ENCODE results near the gene SNTA1. TPM values are rescaled to one million over a fixed set of nuclear protein-coding genes. Genes with fewer than 3 reads are reported as not detected.

Gene SNTA1
- total and polyA plus RNA-seq, 2 of the 13 experiments (the other 11 are each of a cell fraction or from before 2014, with no cell fraction given), result 16.4 to 18.3 TPM

DNA sequence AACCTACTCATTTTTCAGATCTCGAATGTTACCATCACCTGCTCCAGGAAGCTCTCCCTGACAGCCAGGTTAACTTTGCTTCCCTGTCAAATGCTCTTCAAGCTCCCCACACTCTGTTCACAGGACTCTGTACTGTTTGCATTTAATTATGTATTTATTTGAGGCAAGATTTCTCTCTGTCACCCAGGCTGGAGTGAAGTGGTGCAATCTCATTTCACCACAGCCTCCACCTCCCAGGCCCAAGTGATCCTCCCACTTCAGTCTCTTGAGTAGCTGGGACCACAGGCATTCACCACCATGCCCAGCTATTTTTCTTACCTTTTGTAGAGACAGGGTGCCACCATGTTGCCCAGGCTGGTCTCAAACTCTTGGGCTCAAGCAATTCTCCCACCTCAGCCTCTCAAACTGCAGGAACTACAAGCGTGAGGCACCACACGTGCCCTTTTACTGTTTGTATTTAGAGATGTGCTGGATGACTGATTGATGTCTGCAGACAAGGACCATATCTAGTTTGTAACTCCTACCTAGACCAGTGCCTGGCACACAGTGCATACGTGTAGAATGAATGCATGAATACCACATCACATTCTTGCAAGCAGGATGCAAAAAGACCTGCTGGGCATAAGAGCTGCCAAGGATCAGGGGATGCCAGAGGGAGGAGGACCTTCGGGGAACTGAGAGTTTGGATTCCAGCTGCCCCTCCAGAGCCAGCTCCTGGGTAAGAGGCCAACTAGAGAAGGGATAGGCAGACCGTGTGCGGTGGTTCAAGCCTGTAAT is 30.7 kb upstream of the SNTA1 start (continued):
- TF ChIP-seq, protein P1, sequence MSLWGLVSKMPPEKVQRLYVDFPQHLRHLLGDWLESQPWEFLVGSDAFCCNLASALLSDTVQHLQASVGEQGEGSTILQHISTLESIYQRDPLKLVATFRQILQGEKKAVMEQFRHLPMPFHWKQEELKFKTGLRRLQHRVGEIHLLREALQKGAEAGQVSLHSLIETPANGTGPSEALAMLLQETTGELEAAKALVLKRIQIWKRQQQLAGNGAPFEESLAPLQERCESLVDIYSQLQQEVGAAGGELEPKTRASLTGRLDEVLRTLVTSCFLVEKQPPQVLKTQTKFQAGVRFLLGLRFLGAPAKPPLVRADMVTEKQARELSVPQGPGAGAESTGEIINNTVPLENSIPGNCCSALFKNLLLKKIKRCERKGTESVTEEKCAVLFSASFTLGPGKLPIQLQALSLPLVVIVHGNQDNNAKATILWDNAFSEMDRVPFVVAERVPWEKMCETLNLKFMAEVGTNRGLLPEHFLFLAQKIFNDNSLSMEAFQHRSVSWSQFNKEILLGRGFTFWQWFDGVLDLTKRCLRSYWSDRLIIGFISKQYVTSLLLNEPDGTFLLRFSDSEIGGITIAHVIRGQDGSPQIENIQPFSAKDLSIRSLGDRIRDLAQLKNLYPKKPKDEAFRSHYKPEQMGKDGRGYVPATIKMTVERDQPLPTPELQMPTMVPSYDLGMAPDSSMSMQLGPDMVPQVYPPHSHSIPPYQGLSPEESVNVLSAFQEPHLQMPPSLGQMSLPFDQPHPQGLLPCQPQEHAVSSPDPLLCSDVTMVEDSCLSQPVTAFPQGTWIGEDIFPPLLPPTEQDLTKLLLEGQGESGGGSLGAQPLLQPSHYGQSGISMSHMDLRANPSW (CRISPR knock-in tag; IDR thresholded peaks at IDR 0.05; ENCODE audit: borderline replicate concordance), result no peak
- TF ChIP-seq, protein P2, sequence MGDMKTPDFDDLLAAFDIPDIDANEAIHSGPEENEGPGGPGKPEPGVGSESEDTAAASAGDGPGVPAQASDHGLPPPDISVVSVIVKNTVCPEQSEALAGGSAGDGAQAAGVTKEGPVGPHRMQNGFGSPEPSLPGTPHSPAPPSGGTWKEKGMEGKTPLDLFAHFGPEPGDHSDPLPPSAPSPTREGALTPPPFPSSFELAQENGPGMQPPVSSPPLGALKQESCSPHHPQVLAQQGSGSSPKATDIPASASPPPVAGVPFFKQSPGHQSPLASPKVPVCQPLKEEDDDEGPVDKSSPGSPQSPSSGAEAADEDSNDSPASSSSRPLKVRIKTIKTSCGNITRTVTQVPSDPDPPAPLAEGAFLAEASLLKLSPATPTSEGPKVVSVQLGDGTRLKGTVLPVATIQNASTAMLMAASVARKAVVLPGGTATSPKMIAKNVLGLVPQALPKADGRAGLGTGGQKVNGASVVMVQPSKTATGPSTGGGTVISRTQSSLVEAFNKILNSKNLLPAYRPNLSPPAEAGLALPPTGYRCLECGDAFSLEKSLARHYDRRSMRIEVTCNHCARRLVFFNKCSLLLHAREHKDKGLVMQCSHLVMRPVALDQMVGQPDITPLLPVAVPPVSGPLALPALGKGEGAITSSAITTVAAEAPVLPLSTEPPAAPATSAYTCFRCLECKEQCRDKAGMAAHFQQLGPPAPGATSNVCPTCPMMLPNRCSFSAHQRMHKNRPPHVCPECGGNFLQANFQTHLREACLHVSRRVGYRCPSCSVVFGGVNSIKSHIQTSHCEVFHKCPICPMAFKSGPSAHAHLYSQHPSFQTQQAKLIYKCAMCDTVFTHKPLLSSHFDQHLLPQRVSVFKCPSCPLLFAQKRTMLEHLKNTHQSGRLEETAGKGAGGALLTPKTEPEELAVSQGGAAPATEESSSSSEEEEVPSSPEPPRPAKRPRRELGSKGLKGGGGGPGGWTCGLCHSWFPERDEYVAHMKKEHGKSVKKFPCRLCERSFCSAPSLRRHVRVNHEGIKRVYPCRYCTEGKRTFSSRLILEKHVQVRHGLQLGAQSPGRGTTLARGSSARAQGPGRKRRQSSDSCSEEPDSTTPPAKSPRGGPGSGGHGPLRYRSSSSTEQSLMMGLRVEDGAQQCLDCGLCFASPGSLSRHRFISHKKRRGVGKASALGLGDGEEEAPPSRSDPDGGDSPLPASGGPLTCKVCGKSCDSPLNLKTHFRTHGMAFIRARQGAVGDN (CRISPR knock-in tag; IDR thresholded peaks at IDR 0.05), result peak; percentile 24; the same call in 1 of the 2 replicates
- TF ChIP-seq, protein P3, sequence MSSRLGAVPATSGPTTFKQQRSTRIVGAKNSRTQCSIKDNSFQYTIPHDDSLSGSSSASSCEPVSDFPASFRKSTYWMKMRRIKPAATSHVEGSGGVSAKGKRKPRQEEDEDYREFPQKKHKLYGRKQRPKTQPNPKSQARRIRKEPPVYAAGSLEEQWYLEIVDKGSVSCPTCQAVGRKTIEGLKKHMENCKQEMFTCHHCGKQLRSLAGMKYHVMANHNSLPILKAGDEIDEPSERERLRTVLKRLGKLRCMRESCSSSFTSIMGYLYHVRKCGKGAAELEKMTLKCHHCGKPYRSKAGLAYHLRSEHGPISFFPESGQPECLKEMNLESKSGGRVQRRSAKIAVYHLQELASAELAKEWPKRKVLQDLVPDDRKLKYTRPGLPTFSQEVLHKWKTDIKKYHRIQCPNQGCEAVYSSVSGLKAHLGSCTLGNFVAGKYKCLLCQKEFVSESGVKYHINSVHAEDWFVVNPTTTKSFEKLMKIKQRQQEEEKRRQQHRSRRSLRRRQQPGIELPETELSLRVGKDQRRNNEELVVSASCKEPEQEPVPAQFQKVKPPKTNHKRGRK (CRISPR knock-in tag; IDR thresholded peaks at IDR 0.05), result no peak
- TF ChIP-seq HNF4A (CRISPR knock-in tag; IDR thresholded peaks at IDR 0.05) (peak; percentile 54), ZNF235 (CRISPR knock-in tag; IDR thresholded peaks at IDR 0.05; ENCODE audit: borderline replicate concordance) (no peak), CEBPB (IDR thresholded peaks at IDR 0.05; ENCODE audit: borderline replicate concordance, low read depth, low read length) (peak; percentile 85)
- TF ChIP-seq, protein P4, sequence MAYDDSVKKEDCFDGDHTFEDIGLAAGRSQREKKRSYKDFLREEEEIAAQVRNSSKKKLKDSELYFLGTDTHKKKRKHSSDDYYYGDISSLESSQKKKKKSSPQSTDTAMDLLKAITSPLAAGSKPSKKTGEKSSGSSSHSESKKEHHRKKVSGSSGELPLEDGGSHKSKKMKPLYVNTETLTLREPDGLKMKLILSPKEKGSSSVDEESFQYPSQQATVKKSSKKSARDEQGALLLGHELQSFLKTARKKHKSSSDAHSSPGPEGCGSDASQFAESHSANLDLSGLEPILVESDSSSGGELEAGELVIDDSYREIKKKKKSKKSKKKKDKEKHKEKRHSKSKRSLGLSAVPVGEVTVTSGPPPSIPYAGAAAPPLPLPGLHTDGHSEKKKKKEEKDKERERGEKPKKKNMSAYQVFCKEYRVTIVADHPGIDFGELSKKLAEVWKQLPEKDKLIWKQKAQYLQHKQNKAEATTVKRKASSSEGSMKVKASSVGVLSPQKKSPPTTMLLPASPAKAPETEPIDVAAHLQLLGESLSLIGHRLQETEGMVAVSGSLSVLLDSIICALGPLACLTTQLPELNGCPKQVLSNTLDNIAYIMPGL (CRISPR knock-in tag; IDR thresholded peaks at IDR 0.05; ENCODE audit: borderline replicate concordance in 1 of 2, low read depth in 1 of 2), result no peak
- TF ChIP-seq, protein P5, sequence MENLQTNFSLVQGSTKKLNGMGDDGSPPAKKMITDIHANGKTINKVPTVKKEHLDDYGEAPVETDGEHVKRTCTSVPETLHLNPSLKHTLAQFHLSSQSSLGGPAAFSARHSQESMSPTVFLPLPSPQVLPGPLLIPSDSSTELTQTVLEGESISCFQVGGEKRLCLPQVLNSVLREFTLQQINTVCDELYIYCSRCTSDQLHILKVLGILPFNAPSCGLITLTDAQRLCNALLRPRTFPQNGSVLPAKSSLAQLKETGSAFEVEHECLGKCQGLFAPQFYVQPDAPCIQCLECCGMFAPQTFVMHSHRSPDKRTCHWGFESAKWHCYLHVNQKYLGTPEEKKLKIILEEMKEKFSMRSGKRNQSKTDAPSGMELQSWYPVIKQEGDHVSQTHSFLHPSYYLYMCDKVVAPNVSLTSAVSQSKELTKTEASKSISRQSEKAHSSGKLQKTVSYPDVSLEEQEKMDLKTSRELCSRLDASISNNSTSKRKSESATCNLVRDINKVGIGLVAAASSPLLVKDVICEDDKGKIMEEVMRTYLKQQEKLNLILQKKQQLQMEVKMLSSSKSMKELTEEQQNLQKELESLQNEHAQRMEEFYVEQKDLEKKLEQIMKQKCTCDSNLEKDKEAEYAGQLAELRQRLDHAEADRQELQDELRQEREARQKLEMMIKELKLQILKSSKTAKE (CRISPR knock-in tag; IDR thresholded peaks at IDR 0.05; ENCODE audit: borderline replicate concordance), result no peak
